Measurements from ENCODE around the gene HIGD1A.
A peak's percentile ranks its signal among the peaks of the same experiment; 100 is the strongest.

Gene HIGD1A

DNA sequence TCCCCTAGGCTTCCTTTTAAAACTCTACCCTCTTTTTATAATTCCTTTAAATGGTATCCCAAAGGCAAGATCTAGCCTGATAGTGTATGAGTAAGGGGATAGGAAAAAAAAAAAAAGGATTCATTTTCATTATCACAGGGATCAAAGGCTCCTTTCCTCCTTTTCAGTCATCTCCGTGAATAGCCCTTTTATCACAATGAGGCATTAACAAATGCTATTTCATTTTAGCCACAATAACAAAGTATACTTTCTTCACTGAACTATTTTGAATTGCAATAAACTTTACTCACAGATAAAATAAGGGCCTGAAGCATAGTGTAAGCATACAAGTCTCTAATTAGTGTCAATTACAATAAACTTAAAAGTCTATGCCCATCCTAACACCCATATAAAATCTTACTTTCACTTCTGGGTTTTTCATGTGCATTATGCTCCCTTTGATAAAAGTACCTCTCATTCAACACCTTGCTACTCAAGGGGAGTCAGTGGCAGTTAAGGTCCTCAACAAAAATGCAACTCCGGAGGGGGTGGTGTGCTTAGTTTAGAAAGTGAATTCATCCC is 8.6 kb downstream of the HIGD1A start:
- no peak for DNase-seq

DNA sequence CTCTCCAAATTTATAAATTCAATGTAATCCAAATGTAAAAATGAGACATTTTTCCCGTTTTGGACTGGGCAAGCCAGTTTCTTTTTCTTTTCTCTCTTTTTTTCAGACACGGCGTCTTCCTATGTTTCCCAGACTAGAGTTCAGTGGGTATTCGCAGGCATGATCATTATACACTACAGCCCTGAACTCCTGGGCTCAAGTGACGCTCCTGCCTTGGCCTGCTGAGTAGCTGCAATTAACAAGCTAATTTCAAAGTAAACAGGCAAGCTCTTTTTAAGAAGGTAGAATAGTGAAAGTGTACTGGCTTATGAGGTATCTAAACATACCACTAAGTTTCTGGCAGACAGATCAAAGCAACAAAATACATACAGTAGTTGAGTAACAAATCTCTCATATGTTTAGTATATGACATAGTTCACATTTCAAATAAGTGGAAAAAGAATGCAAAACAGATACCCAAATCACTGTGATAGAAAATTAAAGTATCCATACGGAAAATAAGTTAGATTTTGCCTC is 13.5 kb downstream of the HIGD1A start:
- no peak for DNase-seq

DNA sequence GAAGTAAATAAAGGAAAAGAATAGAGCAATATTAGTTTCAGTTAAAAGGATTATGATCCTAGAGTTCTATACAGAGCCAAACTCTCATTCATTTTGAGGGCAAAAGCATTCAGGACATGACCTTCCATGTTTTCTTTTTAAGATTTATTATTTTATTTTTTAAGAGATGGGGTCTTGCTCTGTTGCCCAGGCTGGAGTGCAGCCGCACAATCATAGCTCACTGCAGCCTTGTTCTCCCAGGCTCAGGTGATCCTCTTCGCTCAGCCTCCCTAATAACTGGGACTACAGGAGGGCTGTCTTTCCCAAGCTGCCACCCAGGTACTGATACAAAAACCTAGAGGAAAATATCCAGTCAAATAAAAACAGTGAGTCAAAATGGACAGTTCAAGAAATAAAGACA is 17.7 kb downstream of the HIGD1A start:
- no peak for DNase-seq

DNA sequence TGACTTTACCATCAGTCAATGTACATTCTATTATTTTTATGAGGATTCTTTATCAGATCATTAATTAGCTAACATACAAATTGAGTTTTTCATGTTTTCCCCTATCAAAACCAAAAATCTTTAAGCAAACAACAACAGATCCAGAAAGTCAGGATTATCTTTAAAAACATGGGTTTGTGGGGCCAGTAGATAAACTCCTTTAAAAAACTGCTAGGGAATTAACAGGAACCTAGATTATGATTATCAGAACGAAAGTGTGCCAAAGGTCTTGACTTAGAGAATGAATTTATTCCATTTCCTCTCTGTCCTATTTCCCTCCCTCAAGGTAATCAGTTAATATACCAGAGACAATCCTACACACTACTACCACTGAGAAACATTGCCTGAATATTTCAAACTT is 18.1 kb downstream of the HIGD1A start:
- DNase-seq, result no peak

DNA sequence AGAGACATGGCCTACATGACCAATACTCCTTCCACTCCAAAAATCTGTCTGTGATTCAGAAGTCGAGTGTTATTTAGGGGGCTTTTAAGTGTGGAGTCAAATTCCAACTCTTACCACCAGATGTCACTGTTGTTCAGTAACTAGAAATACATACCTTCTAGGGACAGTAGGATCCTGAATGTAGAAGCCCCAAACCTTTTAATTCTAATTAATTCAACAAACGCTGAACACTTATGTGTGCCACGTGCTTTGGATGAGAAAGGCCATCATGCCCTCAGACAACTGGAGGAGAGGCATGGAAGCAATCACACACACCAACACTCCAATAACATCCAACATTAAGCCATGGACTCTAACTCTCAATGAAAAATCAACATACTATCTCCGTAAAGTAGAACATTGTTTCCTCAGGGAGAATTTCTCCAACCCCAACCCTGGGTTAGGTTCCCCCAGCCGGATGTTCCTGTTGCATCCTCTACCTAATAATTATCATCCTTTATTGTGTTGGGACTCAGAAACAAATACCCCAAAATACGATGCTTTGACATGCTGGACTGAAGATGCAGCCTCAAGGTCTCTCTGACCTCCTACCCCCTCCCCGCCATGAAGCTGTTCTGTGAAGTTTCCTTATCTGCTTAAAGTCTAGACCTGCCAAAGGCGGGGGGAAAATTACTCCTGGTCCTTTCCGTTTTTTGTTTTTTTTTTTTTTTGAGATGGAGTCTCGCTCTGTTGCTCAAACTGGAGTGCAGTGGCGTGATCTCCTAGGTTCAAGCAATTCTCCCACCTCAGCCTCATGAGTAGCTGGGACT is 23.2 kb downstream of the HIGD1A start:
- no peak for DNase-seq

DNA sequence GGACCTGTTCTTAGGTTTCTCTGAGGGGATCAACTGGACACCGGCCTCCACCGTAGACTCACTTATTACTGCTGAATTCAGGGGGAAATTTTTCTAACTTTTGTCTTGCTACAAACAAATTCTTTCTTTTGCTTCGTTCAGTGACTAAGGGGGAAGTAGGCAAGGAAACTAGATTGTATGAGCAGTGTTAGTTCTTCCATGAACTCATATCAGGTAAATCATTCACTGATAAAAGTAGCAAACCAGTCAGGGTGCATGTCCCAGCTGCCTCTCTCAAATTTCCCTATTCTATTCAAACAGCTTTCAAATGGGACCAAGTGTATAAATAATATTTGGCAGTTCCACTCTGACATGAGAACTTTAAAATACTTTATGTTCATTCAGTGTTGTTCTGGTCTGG is 23.9 kb downstream of the HIGD1A start:
- DNase-seq, result no peak

DNA sequence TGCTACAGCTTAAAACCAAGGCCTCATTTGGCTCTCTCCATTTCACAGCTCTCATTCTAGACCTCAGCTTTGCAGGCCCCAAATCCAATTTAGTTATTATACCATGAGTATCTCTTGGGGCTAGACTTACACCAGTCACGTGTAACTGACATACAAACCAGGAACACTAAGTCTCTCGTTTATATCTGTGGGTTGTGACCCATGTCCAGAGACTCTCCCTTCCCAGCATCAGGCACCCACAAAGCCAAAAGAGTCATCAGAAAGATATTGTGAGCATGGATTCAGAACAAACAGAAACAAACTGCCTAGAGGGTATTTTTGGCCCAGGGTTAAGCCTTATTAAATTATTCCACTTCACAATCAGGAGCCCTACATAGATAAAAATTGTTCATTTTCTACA is 25.6 kb downstream of the HIGD1A start:
- no peak for DNase-seq

DNA sequence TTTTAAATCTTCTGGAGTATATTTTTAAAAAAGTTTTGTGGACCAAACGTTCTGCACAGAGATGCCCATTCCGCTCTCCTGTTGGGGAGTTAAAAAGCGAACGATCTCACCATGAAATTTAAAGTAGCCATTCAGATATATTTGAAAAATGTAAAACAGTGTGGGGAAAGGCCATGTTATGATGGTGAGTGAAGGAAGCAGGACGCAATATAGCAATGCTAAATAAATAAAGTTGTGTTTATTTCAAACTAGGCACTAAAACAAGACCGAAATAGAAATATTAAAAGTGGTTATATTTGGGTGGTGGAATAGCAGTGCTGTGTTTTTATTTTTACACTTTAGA is 30.9 kb downstream of the HIGD1A start:
- DNase-seq, result no peak

DNA sequence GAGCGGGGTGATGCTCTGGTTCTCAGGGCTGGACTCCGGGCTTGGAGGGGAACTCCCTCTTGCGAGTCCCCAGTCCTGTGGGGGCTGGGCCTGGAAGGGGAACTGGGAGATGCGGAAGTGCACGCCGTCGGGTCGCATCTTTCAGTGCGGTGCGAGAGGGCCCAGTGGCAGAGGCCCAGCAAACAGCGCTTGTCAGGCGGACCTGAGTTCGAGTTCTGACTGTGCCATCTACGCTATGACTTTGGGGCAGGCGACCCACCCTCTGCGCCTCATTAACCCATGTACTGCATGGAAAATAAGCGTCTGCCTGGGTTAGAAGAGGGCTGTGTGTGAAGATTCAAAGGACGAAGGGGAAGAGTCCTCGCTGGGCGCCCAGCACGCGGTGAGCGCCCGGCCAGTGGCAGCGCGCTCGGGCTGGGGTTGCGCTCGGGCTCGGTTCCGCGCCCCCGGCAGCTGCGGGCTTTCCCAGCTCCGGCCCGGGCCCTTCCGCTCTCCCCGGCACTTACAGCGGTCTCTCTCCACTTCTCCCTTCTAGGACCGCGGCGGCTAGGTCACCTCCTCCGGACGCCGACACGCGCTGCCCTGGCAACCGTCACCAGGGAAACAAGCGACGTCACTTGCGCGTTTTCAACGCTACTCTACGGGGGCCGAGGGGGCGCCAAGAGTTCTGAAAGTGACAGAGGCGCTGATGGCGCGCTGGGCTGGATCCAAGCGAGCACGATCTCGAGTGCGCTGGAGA is 31.5 kb downstream of the HIGD1A start, which contains the start of gene CCDC13:
CCDC13 (minus strand) TSS at position 584 of the 739 bp plus-strand sequence. CDS start 14,908 bp downstream, outside the sequence.
- DNase-seq, result peak; percentile 95

DNA sequence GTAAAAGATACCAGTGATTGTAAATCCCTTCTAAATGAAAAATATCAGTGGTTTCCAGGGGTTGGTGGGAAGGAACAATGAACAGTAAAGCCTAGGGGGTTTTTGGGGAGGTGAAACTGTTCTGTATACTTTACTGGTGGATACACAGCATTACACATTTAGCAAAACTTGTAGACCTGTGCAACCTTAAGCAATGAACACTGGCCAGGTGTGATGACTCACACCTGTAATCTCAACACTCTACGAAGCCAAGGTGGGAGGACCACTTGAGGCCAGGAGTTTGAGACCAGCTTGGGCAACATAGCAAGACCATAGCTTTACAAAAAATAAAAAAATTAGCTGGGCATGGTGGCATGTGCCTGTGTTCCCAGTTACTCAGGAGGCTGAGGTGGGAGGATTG is 33.0 kb downstream of the HIGD1A start:
- no peak for DNase-seq

DNA sequence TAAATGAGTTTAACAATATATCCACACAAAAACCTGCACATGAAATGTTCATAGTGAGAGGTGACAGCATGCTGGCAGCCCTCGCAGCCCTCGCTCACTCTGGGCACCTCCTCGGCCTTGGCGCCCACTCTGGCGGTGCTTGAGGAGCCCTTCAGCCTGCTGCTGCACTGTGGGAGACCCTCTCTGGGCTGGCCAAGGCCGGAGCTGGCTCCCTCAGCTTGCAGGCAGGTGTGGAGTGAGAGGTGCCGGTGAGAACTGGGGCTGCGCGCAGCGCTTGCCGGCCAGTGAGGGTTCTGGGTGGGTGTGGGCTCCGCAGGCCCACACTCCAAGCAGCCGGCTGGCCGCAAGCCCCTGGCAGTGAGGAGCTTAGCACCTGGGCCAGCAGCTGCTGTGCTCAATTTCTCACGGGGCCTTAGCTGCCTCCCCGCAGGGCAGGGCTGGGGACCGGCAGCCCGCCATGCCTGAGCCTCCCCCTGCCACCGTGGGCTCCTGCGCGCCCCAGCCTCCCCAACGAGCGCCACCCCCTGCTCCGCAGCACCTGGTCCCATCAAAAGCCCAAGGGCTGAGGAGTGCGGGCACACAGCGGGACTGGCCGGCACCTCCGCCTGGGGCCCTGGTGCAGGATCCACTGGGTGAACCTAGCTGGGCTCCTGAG is 34.7 kb downstream of the HIGD1A start:
- no peak for DNase-seq

DNA sequence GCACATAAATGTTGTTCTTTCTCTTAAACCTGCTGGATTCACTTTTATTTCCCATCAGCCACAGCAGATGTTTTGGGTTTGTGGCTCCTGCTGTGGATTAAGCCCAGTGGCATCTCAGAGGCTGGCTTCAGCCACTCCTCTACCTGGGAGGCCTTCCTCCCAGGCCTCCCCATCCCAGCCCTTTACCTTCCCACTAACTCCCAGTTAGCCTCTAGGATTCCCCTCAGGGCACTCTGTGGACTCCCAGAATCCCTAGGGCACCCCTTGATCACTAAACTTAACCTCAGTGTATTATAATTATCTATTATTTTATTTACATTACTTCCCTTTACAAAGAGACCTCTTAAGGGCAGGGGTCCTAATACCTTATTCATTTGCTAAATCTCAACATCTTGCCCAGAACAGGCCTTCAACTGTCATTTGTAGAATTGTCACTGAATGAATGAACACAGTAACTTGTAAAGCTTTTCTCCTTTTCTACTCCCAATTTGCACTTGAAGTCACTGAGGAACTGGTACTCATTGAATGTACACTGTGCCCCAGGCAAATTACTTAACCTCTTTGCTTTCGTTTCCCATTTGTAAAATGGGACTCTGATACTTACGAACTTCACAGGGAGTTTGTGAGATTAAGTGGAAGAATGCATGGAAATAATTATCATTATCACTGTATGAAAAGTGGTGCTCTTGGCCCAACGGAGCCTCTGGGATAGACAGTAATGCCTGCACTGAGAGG is 39.6 kb downstream of the HIGD1A start:
- DNase-seq, result no peak

DNA sequence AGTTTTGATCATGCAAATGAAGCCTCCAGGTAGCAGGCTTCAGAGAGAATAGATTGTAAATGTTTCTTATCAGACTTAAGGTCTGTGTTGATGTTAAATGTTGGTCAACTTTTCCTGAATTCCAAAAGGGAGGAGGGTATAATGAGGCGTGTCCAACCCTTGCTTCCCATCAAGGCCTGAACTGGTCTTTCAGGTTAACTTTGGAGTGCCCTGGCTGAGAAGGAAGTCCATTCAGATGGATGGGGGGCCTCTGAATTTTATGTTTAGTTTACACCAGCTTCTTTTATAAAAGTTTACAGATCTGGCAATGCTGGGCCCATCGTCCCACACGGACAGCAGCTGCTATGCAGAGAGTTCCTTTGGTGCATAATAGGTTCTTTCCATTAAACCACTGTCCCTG is 40.2 kb downstream of the HIGD1A start:
- DNase-seq, result no peak

DNA sequence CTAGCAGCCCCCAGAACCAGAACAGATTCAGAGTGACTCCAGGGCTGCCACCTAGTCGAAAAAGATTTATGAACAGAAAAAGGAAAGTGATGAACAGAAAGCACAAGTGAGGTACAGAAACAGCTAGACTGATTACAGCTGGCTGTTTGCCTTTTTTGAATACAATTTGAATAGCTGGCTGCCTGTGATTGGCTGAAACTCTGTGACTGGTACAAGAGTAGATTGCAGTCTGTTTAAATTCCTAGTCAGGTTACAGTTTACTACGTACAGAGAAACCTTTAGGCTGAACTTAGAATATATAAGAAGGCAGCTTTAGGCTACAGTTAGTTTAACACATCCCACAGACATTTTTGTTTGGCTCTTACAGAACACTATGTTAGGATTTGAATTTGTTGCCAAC is 41.3 kb downstream of the HIGD1A start:
- DNase-seq, result no peak

DNA sequence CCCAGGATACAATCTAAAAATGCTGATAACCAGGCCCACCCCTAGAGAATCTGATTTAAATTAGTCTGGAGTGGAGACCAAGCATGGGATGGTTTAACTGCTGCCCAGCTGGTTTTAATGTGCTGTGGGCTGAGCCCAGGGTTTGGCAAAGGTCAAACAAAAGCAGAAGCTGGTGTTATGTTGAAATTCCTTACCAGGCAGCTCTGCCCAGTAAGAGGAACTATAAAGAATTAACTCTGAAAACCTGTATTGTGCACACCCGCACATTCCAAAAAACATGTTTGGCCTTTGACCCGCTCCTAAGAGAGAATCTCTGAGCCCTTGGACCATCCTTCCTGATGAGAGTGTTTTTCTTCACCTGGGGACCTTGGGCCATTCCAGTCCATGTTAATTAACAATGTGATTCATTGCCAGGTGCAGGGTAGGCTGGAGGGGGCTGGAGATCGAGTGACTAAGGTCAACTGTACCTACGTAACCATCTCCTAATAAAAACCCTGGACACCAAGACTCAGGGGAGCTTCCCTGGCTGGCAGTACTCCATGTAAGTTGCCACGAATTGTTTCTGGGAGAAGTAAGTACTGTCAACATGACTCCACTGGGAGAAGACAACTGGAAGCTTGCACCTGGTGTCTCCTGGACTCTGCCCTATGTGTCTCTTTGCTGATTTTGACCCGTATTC is 42.1 kb downstream of the HIGD1A start:
- no peak for DNase-seq

DNA sequence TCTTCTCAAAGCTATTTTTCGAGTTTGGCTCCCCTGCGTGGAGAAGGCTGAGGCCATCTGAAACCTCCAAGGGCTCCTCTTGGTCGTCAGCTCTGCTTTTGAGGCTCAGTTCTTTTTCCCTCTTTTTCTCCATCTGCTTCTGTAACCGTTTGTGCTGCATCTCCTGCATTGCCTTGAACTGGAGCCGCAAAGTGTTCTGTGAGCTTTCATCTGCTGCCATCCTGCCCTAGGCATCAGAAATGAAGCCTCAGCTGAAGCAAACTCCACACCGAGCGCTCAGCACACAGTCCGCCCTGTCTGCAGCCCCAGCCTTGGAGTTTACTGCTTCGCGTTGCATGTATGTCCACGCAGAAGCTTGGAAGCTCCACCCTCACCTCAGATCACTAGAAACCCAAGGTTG is 46.2 kb downstream of the HIGD1A start:
- no peak for DNase-seq

DNA sequence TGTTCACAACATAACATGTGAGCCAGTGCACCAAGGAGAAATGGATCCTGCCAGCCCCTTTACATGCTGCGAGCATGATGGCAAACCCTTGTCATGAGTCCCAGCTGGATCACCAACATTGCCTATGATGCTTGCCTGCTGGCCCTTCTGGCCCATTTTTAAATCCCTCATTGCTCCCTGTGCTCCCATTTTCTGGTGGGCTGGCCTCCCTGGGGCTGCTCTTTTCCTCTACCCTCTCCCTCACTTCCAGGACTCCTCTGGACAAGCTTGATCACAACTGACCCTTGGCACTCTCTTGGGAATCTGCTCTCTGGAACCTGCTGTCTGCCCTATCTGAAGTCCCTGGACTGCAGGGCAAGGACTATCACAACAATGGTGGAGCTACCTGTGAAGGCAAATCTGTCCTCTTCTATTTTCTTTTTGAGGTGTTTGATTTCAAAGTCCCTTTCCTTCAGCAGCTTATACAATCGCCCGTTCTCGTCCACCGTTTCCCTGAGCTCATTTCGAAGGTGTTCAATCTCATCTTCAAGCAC is 47.5 kb downstream of the HIGD1A start:
- no peak for DNase-seq

DNA sequence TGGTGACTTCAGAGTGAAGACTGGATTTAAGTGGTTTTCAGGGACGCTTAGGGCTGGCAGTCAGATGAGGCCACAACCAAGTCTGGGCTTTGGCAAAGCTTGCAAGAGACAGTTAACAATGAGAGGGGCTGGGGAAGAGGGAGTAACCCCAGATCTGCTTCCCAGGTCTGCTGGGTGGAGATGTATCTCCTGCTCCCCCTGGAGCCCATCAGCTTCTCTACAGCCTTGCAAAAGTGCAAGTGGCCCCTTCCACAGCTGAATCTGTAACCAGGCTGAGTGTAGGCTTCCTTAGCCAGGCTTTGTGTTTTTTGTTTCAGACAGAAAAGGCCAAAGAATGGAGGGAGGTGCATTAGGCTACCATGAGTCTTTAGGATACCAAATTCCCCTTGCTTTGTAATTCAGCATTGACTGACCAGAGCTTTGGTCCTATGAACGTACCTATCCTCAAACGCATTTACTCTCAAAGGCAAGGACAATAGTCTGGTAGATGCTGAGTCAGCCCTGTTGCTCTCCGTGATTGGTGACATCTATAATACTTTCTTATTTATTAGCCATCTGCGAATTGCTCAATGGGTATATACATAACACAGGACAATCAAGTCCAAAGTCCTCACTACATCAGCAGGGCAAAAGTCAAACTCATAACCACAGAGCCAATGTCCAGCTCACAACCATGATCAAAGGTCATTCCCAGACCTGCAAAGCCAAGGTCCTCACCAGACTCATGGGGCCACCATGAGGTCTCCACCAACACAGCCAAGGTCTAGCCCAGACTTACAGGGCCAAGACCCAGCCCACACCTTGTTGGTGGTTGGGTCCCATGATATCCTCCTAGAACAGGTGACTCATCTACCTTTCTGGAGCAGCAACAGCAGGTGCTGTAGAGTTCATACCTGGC is 48.4 kb downstream of the HIGD1A start:
- DNase-seq, result peak; percentile 20

DNA sequence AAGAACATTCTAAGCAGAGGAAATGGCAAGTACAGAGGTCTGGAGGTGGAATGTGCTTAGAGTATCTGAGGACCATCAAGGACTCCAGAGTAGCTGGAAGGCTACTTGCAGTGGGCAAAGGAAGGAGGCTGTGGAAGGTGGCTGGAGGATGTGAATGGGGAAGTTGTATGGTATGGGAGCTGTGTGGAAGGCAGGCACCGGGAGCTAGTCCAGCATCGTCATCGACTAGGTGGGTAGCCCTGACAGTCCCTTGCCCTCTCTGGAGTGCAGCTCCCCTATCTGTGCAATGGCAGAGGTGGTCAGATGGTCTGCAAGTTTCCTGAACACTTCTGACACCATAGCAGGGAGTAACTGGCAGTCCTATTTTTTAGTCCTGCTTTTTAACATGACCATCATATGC is 50.5 kb downstream of the HIGD1A start:
- no peak for DNase-seq

DNA sequence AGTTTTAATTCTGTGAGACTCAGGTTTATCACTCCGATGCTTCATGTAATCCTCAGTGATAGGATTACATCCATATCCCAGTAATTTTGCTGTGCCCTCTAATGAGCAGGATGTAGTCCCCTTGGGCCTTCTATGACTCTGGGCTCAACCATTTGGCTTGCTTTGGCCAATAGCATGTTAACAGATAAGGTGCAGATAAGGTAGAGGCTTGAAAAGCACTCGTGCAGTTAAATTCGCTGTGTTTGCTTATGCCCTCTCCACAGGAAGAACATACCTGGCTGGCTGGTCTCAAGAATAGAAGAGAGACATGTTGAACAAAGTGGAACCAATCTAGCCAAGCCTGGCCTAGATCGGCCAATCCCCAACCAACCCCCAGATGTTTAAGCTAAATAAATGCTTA is 51.3 kb downstream of the HIGD1A start:
- no peak for DNase-seq

DNA sequence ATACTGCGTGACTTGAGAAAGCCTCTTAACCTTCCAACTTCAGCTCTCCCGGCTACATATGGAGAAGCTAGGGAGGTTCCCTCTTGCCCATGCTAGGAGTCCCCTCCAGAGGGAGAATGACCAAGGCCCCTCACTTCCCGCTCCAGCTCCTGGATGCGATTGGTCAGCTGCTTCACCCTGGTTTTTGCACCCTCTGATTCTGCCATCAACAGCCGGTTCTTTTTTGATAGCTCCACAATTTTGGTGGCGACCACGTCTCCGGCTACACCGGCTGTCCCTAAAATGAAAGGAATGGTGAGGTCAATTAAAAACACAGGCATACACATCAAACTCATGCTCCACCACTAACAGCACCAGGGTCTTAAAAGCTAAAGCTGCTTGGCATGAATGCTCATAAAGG is 51.8 kb downstream of the HIGD1A start:
- no peak for DNase-seq

Data from activated CD4-positive, alpha-beta T cell treated with anti-CD3 and anti-CD28 coated beads for 48 hours (primary cell).